OCI-LY7 (cell line): ENCODE data around the gene UBE2E1.

ENCODE experiments used
- CTCF ChIP-seq: fragments of 200-600 bp; sonication (generic); conservative IDR thresholded peaks from 2 replicates; pipeline ENCODE4 v1.5.1; 2014; ENCODE audit warnings: mild to moderate bottlenecking, antibody characterized with exemption, low read length, moderate library complexity, mixed read lengths
- EZH2phosphoT487 ChIP-seq: fragments of 200-600 bp; sonication (generic); IDR thresholded peaks from 2 replicates; pipeline ENCODE4 v1.6.1; 2018; ENCODE audit warnings: low read depth, borderline replicate concordance, mild to moderate bottlenecking, mixed run types, antibody characterized with exemption, low read length, moderate library complexity, mixed read lengths

- no peak for TF ChIP-seq CTCF
- no peak for TF ChIP-seq EZH2phosphoT487
Observed at GRCh38 chr3:23873941-23874340, 68.2 kb downstream of the UBE2E1 start.
